GM21447 (cell line): ENCODE results near the gene TTC21A.

Experiments
- ATAC-seq: cut with Tn5 transposase; IDR thresholded peaks from one replicate; pipeline ENCODE4 v1.9.1; 2021; ENCODE audit not compliant: unreplicated experiment

The TTC21A gene

GRCh38 chr3:39177708-39178332 is 70.3 kb downstream of the TTC21A start:
- peak; percentile 42 for ATAC-seq

- ATAC-seq = no peak
Measured at GRCh38 chr3:39178553-39178952, 71.1 kb downstream of the TTC21A start.

- no peak for ATAC-seq
Measured at GRCh38 chr3:39180183-39180545, 72.7 kb downstream of the TTC21A start.

GRCh38 chr3:39180546-39181346 is 73.3 kb downstream of the TTC21A start:
- ATAC-seq = peak; percentile 89

- ATAC-seq = no peak
Measured at GRCh38 chr3:39181408-39182335, 74.2 kb downstream of the TTC21A start.

GRCh38 chr3:39183211-39184080 is 76.0 kb downstream of the TTC21A start:
- ATAC-seq = no peak

- ATAC-seq = no peak
Measured at GRCh38 chr3:39184081-39184967, 76.8 kb downstream of the TTC21A start.

- no peak for ATAC-seq
Measured at GRCh38 chr3:39184968-39185285, 77.4 kb downstream of the TTC21A start.

GRCh38 chr3:39185326-39185958 is 78.0 kb downstream of the TTC21A start:
- ATAC-seq = no peak

GRCh38 chr3:39185959-39186691 is 78.6 kb downstream of the TTC21A start:
- no peak for ATAC-seq

GRCh38 chr3:39186692-39187151 is 79.2 kb downstream of the TTC21A start:
- ATAC-seq = no peak

GRCh38 chr3:39187372-39188155 is 80.1 kb downstream of the TTC21A start:
- ATAC-seq = no peak
